OCI-LY1 (cell line): ENCODE results near the gene PADI4.

ENCODE experiments used
- H2AFZ ChIP-seq: fragments of 200-600 bp; sonication (generic), shearing (Covaris generic); 2 replicates; pipeline ENCODE4 v1.6.0; 2014; ENCODE audit warnings: antibody characterized with exemption, mild to moderate bottlenecking, low read length
- H3F3A ChIP-seq: fragments of 200-600 bp; sonication (generic), shearing (Covaris generic); 2 replicates; pipeline ENCODE4 v1.6.0; 2014; ENCODE audit warnings: mild to moderate bottlenecking, antibody characterized with exemption, low read length, moderate library complexity; ENCODE audit not compliant: insufficient read depth
- H3K27ac ChIP-seq: fragments of 200-600 bp; sonication (generic); 2 replicates; pipeline ENCODE4 v1.5.1; 2014; ENCODE audit warnings: low read length, mixed run types, mild to moderate bottlenecking, low read depth; ENCODE audit not compliant: poor library complexity, severe bottlenecking
- H3K27me3 ChIP-seq: fragments of 200-600 bp; sonication (generic); 2 replicates; pipeline ENCODE4 v1.6.0; 2014; ENCODE audit warnings: antibody characterized with exemption, mild to moderate bottlenecking, low read length, moderate library complexity; ENCODE audit not compliant: insufficient read depth
- H3K36me3 ChIP-seq: fragments of 200-600 bp; sonication (generic); 2 replicates; pipeline ENCODE4 v1.6.1; 2014; ENCODE audit warnings: mild to moderate bottlenecking, antibody characterized with exemption, low read length, moderate library complexity, mixed read lengths; ENCODE audit not compliant: insufficient read depth
- H3K4me1 ChIP-seq: fragments of 200-600 bp; sonication (generic); 2 replicates; pipeline ENCODE4 v1.5.1; 2014; ENCODE audit warnings: mild to moderate bottlenecking, low read length, moderate library complexity; ENCODE audit not compliant: insufficient read depth, severe bottlenecking
- H3K4me2 ChIP-seq: fragments of 200-600 bp; sonication (generic), shearing (Covaris generic); 2 replicates; pipeline ENCODE4 v1.6.1; 2014; ENCODE audit warnings: low read length
- H3K4me3 ChIP-seq: fragments of 200-600 bp; sonication (generic); 2 replicates; pipeline ENCODE4 v1.5.1; 2014; ENCODE audit warnings: low read length, low read depth, mild to moderate bottlenecking, mixed read lengths; ENCODE audit not compliant: poor library complexity, severe bottlenecking
- H3K79me2 ChIP-seq: fragments of 200-600 bp; shearing (Covaris generic); 2 replicates; pipeline ENCODE4 v1.6.1; 2016; ENCODE audit warnings: mixed run types, low read length, mixed read lengths; ENCODE audit not compliant: insufficient read depth
- H3K9ac ChIP-seq: fragments of 200-600 bp; sonication (generic), shearing (Covaris generic); 2 replicates; pipeline ENCODE4 v1.6.1; 2014; ENCODE audit warnings: mild to moderate bottlenecking, low read length, mixed read lengths
- H3K9me2 ChIP-seq: fragments of 200-600 bp; sonication (generic), shearing (Covaris generic); 2 replicates; pipeline ENCODE4 v1.6.1; 2014; ENCODE audit warnings: low read depth, mild to moderate bottlenecking, low read length, mixed read lengths
- H3K9me3 ChIP-seq: fragments of 200-600 bp; shearing (Covaris generic); 2 replicates; pipeline ENCODE4 v1.6.1; 2014; ENCODE audit warnings: low read length, mixed read lengths
- H4K20me1 ChIP-seq: fragments of 200-600 bp; sonication (generic), shearing (Covaris generic); 2 replicates; pipeline ENCODE4 v1.6.0; 2016; ENCODE audit warnings: mild to moderate bottlenecking, low read length; ENCODE audit not compliant: insufficient read depth
- CTCF ChIP-seq: fragments of 200-600 bp; sonication (generic), shearing (Covaris generic); IDR thresholded peaks from 2 replicates; pipeline ENCODE4 v1.5.1; 2017; ENCODE audit warnings: mild to moderate bottlenecking, antibody characterized with exemption, low read length, moderate library complexity, mixed read lengths
- EZH2 ChIP-seq: fragments of 200-600 bp; sonication (generic), shearing (Covaris generic); IDR thresholded peaks from 2 replicates; pipeline ENCODE4 v1.8.0; 2017; ENCODE audit warnings: borderline replicate concordance, mixed run types, mild to moderate bottlenecking, antibody characterized with exemption, low read length, moderate library complexity, mixed read lengths

The PADI4 gene

GRCh38 chr1:17359031-17359430 is 51.0 kb downstream of the PADI4 start:
- Histone ChIP-seq H3K27ac (no peak overlapping the region), H3K4me1 (no peaks in the 10 kb centered on the region), H3F3A (no peaks in the 10 kb centered on the region), H3K9ac (no peak overlapping the region), H3K79me2 (no peaks in the 10 kb centered on the region), H4K20me1 (no peaks in the 10 kb centered on the region), H3K4me3 (no peak overlapping the region), H3K9me2 (no peaks in the 10 kb centered on the region), H2AFZ (no peak overlapping the region), H3K27me3 (peaks cover 3% of the 10 kb centered on the region), H3K9me3 (no peaks in the 10 kb centered on the region), H3K4me2 (no peak overlapping the region), H3K36me3 (no peaks in the 10 kb centered on the region)
- TF ChIP-seq EZH2: no peak
- no peak for TF ChIP-seq CTCF

GRCh38 chr1:17359808-17360207 is 51.8 kb downstream of the PADI4 start:
- Histone ChIP-seq H3K9ac (no peak overlapping the region), H3K36me3 (no peaks in the 10 kb centered on the region; the same call in 1 of the 2 replicates), H3K27ac (no peak overlapping the region), H3K4me3 (no peak overlapping the region), H3K9me2 (no peaks in the 10 kb centered on the region), H3K79me2 (no peaks in the 10 kb centered on the region), H3F3A (no peaks in the 10 kb centered on the region), H3K4me2 (no peak overlapping the region), H3K9me3 (peaks cover 6% of the 10 kb centered on the region; the same call in 1 of the 2 replicates), H2AFZ (no peak overlapping the region), H3K4me1 (no peaks in the 10 kb centered on the region), H3K27me3 (peaks cover 9% of the 10 kb centered on the region), H4K20me1 (no peaks in the 10 kb centered on the region)
- no peak for TF ChIP-seq CTCF
- no peak for TF ChIP-seq EZH2

GRCh38 chr1:17360272-17360956 is 52.4 kb downstream of the PADI4 start:
- Histone ChIP-seq H3K4me3 (no peak overlapping the region), H3K9me3 (peaks cover 7% of the 10 kb centered on the region; the same call in 1 of the 2 replicates), H3K36me3 (no peaks in the 10 kb centered on the region; the same call in 1 of the 2 replicates), H3K9ac (no peak overlapping the region), H3K4me1 (no peaks in the 10 kb centered on the region), H3K4me2 (no peak overlapping the region), H2AFZ (no peak overlapping the region), H3K9me2 (no peaks in the 10 kb centered on the region), H3K79me2 (no peaks in the 10 kb centered on the region), H3F3A (no peaks in the 10 kb centered on the region), H4K20me1 (no peaks in the 10 kb centered on the region), H3K27ac (no peak overlapping the region), H3K27me3 (peaks cover 10% of the 10 kb centered on the region)
- TF ChIP-seq EZH2 (no peak), CTCF (no peak)
